Measurements from ENCODE around the gene EXOC4.

The EXOC4 gene

DNA sequence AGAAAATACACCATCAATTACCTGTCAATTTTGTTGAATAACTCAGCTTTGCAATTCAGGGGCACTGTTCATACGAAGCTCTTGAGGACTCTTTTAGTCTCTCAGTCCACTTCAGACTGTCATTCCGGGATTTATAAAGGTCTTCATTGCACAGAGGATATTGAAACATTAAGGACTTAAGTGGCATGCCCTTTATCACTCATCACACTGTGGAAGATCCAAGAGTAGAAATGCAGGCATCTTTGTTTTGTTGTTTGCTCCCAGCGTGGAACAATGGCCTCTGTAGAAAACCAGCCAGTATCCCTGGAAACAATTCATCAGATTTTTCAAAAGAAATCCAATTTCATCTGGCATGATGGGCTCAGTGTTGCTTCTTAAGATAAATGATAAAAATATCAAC lies 808.0 kb downstream of the EXOC4 start:
- no peaks in the 10 kb centered on the region for H3K4me1 ChIP-seq (ENCODE audit: control insufficient read depth in 5 of 5, insufficient read depth in 5 of 5, low read length in 5 of 5)
- no peak overlapping the region for H3K4me3 ChIP-seq (ENCODE audit: low read depth in 1 of 5, low read length in 5 of 5)
- no peak overlapping the region for H3K27ac ChIP-seq (ENCODE audit: low read depth, low read length)
- H3K9ac ChIP-seq (ENCODE audit: low read length in 5 of 5), result no peak overlapping the region
- peaks cover 2 to 8% (median 7%) of the 10 kb centered on the region in 5 donors for H3K36me3 ChIP-seq (ENCODE audit: control insufficient read depth in 5 of 5, insufficient read depth in 5 of 5, low read length in 5 of 5)
- H3K27me3 ChIP-seq (ENCODE audit: control insufficient read depth in 5 of 5, insufficient read depth in 4 of 5, low read length in 5 of 5), result no peaks in the 10 kb centered on the region
- no peaks in the 10 kb centered on the region for H3K9me3 ChIP-seq (ENCODE audit: control insufficient read depth in 5 of 5, low read length in 5 of 5)

DNA sequence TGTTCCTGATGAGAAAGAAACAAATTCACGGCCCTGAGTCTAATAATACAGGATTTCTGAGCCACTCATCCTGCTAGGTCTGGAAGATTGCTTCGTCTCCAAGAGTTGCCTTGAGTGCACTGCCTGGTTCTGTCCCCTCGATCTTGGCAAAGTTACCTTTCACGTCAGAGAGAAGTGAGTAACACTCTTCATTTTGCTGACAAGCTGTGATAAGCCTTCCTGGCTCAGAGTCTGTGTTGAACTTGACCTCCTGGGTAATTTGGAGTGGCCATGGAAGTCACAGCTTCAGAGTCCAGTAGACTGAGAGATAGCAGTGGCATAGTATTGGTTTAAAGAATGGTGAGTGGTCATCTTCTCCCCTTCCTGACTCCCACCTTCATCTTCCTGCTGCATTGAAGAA lies 809.6 kb downstream of the EXOC4 start:
- H3K27me3 ChIP-seq (ENCODE audit: control insufficient read depth in 5 of 5, insufficient read depth in 4 of 5, low read length in 5 of 5), result no peaks in the 10 kb centered on the region

GRCh38 chr7:134065415-134065814 lies 812.5 kb downstream of the EXOC4 start:
- Histone ChIP-seq H3K4me1 (ENCODE audit: control insufficient read depth in 5 of 5, insufficient read depth in 5 of 5, low read length in 5 of 5) (no peaks in the 10 kb centered on the region), H3K4me3 (ENCODE audit: low read depth in 1 of 5, low read length in 5 of 5) (no peak overlapping the region), H3K27ac (ENCODE audit: low read depth, low read length) (no peak overlapping the region), H3K36me3 (ENCODE audit: control insufficient read depth in 5 of 5, insufficient read depth in 5 of 5, low read length in 5 of 5) (peaks cover 2 to 12% (median 7%) of the 10 kb centered on the region in 5 donors), H3K9me3 (ENCODE audit: control insufficient read depth in 5 of 5, low read length in 5 of 5) (no peaks in the 10 kb centered on the region), H3K27me3 (ENCODE audit: control insufficient read depth in 5 of 5, insufficient read depth in 4 of 5, low read length in 5 of 5) (no peaks in the 10 kb centered on the region), H3K9ac (ENCODE audit: low read length in 5 of 5) (no peak overlapping the region)

More for the DNA sequence above, 809.6 kb downstream of the EXOC4 start:
- no peak overlapping the region for H3K4me3 ChIP-seq (ENCODE audit: low read depth in 1 of 5, low read length in 5 of 5)
- H3K9ac ChIP-seq (ENCODE audit: low read length in 5 of 5), result no peak overlapping the region
- no peak overlapping the region for H3K27ac ChIP-seq (ENCODE audit: low read depth, low read length)
- no peaks in the 10 kb centered on the region for H3K4me1 ChIP-seq (ENCODE audit: control insufficient read depth in 5 of 5, insufficient read depth in 5 of 5, low read length in 5 of 5)
- H3K9me3 ChIP-seq (ENCODE audit: control insufficient read depth in 5 of 5, low read length in 5 of 5), result no peaks in the 10 kb centered on the region
- H3K36me3 ChIP-seq (ENCODE audit: control insufficient read depth in 5 of 5, insufficient read depth in 5 of 5, low read length in 5 of 5), result peaks cover 2 to 12% (median 7%) of the 10 kb centered on the region in 5 donors

- H3K9ac ChIP-seq (ENCODE audit: low read length in 5 of 5), result no peak overlapping the region
These were observed 814.3 kb downstream of the EXOC4 start for GRCh38 chr7:134067164-134067563.

DNA sequence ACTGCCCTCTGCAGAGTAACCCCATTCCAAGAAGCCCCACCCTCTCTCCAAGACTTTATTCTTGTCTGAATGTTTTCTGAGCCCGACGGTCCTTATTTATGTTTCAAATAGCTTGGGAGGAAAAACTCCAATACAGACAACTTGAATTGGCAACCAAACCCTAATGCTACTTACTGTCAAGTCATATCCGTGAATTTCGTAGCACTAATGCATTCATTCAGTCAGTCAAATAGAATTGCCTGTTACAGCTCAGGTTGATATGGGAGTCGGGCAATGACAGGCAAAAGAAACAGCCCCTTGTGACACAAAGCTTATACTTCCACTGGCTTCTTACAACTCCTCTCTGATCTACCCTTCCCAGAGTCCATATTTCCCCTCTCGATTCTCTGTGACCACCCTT lies 815.8 kb downstream of the EXOC4 start:
- Histone ChIP-seq H3K27me3 (ENCODE audit: control insufficient read depth in 5 of 5, insufficient read depth in 4 of 5, low read length in 5 of 5) (no peaks in the 10 kb centered on the region), H3K4me3 (ENCODE audit: low read depth in 1 of 5, low read length in 5 of 5) (no peak overlapping the region), H3K9me3 (ENCODE audit: control insufficient read depth in 5 of 5, low read length in 5 of 5) (no peaks in the 10 kb centered on the region), H3K4me1 (ENCODE audit: control insufficient read depth in 5 of 5, insufficient read depth in 5 of 5, low read length in 5 of 5) (no peaks in the 10 kb centered on the region), H3K9ac (ENCODE audit: low read length in 5 of 5) (no peak overlapping the region), H3K36me3 (ENCODE audit: control insufficient read depth in 5 of 5, insufficient read depth in 5 of 5, low read length in 5 of 5) (peaks cover 2 to 9% (median 7%) of the 10 kb centered on the region in 5 donors), H3K27ac (ENCODE audit: low read depth, low read length) (no peak overlapping the region)

More at GRCh38 chr7:134067164-134067563, 814.3 kb downstream of the EXOC4 start:
- H3K36me3 ChIP-seq (ENCODE audit: control insufficient read depth in 5 of 5, insufficient read depth in 5 of 5, low read length in 5 of 5), result peaks cover 2 to 12% (median 7%) of the 10 kb centered on the region in 5 donors
- no peak overlapping the region for H3K4me3 ChIP-seq (ENCODE audit: low read depth in 1 of 5, low read length in 5 of 5)
- no peaks in the 10 kb centered on the region for H3K9me3 ChIP-seq (ENCODE audit: control insufficient read depth in 5 of 5, low read length in 5 of 5)
- no peaks in the 10 kb centered on the region for H3K4me1 ChIP-seq (ENCODE audit: control insufficient read depth in 5 of 5, insufficient read depth in 5 of 5, low read length in 5 of 5)
- no peak overlapping the region for H3K27ac ChIP-seq (ENCODE audit: low read depth, low read length)
- no peaks in the 10 kb centered on the region for H3K27me3 ChIP-seq (ENCODE audit: control insufficient read depth in 5 of 5, insufficient read depth in 4 of 5, low read length in 5 of 5)

DNA sequence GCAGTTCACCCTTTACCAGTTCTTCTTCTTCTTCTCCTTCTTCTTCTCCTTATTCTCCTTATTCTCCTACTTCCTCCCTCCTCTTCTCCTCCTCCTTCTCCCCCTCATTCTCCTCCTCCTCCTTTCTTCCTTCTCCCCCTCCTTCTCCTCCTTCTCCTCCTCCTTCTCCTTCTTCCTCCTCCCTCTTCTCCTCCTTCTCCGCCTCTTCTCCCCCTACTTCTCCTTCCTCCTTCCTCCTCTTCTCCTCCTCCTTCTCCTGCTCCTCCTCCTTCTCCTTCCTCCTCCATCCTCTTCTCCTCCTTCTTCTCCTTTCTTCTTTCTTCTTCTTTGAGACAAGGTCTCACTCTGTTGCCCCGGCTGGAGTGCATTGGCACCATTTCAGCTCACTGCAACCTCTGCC lies 816.3 kb downstream of the EXOC4 start:
- H3K36me3 ChIP-seq (ENCODE audit: control insufficient read depth in 5 of 5, insufficient read depth in 5 of 5, low read length in 5 of 5), result peaks cover 2 to 7% (median 5%) of the 10 kb centered on the region in 5 donors
- H3K27ac ChIP-seq (ENCODE audit: low read depth, low read length), result no peak overlapping the region
- H3K9me3 ChIP-seq (ENCODE audit: control insufficient read depth in 5 of 5, low read length in 5 of 5), result no peaks in the 10 kb centered on the region
- H3K27me3 ChIP-seq (ENCODE audit: control insufficient read depth in 5 of 5, insufficient read depth in 4 of 5, low read length in 5 of 5), result no peaks in the 10 kb centered on the region
- H3K4me1 ChIP-seq (ENCODE audit: control insufficient read depth in 5 of 5, insufficient read depth in 5 of 5, low read length in 5 of 5), result no peaks in the 10 kb centered on the region
- no peak overlapping the region for H3K4me3 ChIP-seq (ENCODE audit: low read depth in 1 of 5, low read length in 5 of 5)
- H3K9ac ChIP-seq (ENCODE audit: low read length in 5 of 5), result no peak overlapping the region

DNA sequence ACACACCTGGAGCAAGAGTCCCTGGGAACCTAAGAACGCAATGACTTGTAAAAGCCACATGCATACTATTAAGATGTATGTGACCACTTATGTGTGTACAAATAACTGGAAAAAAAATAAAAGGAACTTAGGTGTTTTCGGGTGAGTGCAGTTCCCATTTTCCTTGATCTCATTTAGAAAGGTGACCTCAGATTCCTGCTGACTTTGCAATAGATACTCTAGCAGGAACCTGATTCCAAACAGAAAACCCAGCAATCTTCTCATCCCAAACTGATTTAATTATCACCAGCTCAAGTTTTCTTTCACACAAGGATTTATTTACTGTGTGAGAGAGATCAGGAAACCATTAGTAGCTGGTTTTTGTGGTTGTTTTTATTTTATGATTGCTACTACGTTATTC lies 817.8 kb downstream of the EXOC4 start:
- no peaks in the 10 kb centered on the region for H3K27me3 ChIP-seq (ENCODE audit: control insufficient read depth in 5 of 5, insufficient read depth in 4 of 5, low read length in 5 of 5)
- H3K27ac ChIP-seq (ENCODE audit: low read depth, low read length), result no peak overlapping the region
- H3K4me1 ChIP-seq (ENCODE audit: control insufficient read depth in 5 of 5, insufficient read depth in 5 of 5, low read length in 5 of 5), result no peaks in the 10 kb centered on the region
- H3K9ac ChIP-seq (ENCODE audit: low read length in 5 of 5), result no peak overlapping the region
- peaks cover 0 to 5% (median 0%) of the 10 kb centered on the region in 5 donors for H3K9me3 ChIP-seq (ENCODE audit: control insufficient read depth in 5 of 5, low read length in 5 of 5)
- no peak overlapping the region for H3K4me3 ChIP-seq (ENCODE audit: low read depth in 1 of 5, low read length in 5 of 5)
- peaks cover 0 to 6% (median 4%) of the 10 kb centered on the region in 5 donors for H3K36me3 ChIP-seq (ENCODE audit: control insufficient read depth in 5 of 5, insufficient read depth in 5 of 5, low read length in 5 of 5)

GRCh38 chr7:134071355-134072331 lies 818.8 kb downstream of the EXOC4 start:
- Histone ChIP-seq H3K36me3 (ENCODE audit: control insufficient read depth in 5 of 5, insufficient read depth in 5 of 5, low read length in 5 of 5) (peaks cover 0 to 5% (median 2%) of the 10 kb centered on the region in 5 donors), H3K9ac (ENCODE audit: low read length in 5 of 5) (no peak overlapping the region), H3K4me3 (ENCODE audit: low read depth in 1 of 5, low read length in 5 of 5) (no peak overlapping the region), H3K27ac (ENCODE audit: low read depth, low read length) (no peak overlapping the region), H3K4me1 (ENCODE audit: control insufficient read depth in 5 of 5, insufficient read depth in 5 of 5, low read length in 5 of 5) (no peaks in the 10 kb centered on the region), H3K27me3 (ENCODE audit: control insufficient read depth in 5 of 5, insufficient read depth in 4 of 5, low read length in 5 of 5) (no peaks in the 10 kb centered on the region), H3K9me3 (ENCODE audit: control insufficient read depth in 5 of 5, low read length in 5 of 5) (peaks cover 0 to 7% (median 2%) of the 10 kb centered on the region in 5 donors)

DNA sequence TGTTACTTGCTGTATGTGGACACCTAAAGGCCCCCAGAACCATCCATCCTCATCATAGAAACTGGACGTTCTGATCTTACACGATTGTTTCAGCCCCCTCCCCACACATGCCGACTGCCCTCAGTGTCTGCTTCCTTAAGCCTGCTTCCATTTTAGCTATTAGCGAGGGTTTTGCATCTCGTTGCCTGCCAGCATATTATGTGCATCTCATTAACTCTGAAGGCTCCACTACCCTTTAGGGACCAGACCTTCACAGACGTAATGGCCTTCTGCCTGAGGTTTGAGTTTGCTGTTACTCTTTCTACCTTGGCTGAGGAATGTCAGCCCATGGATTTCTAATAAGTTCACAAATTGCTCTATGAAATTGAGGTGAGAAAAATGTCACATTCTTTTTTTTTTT lies 820.4 kb downstream of the EXOC4 start:
- H3K27me3 ChIP-seq (ENCODE audit: control insufficient read depth in 5 of 5, insufficient read depth in 4 of 5, low read length in 5 of 5), result no peaks in the 10 kb centered on the region
- H3K9ac ChIP-seq (ENCODE audit: low read length in 5 of 5), result no peak overlapping the region
- no peak overlapping the region for H3K4me3 ChIP-seq (ENCODE audit: low read depth in 1 of 5, low read length in 5 of 5)

GRCh38 chr7:134075799-134076198 lies 822.9 kb downstream of the EXOC4 start:
- no peak overlapping the region for H3K27ac ChIP-seq (ENCODE audit: low read depth, low read length)
- no peak overlapping the region for H3K4me3 ChIP-seq (ENCODE audit: low read depth in 1 of 5, low read length in 5 of 5)
- peaks cover 0 to 5% (median 2%) of the 10 kb centered on the region in 5 donors for H3K36me3 ChIP-seq (ENCODE audit: control insufficient read depth in 5 of 5, insufficient read depth in 5 of 5, low read length in 5 of 5)
- H3K9me3 ChIP-seq (ENCODE audit: control insufficient read depth in 5 of 5, low read length in 5 of 5), result peaks cover 0 to 7% (median 2%) of the 10 kb centered on the region in 5 donors
- peaks cover 0 to 5% (median 0%) of the 10 kb centered on the region in 5 donors for H3K4me1 ChIP-seq (ENCODE audit: control insufficient read depth in 5 of 5, insufficient read depth in 5 of 5, low read length in 5 of 5)
- H3K9ac ChIP-seq (ENCODE audit: low read length in 5 of 5), result no peak overlapping the region
- H3K27me3 ChIP-seq (ENCODE audit: control insufficient read depth in 5 of 5, insufficient read depth in 4 of 5, low read length in 5 of 5), result no peaks in the 10 kb centered on the region

More for the DNA sequence above, 820.4 kb downstream of the EXOC4 start:
- H3K4me1 ChIP-seq (ENCODE audit: control insufficient read depth in 5 of 5, insufficient read depth in 5 of 5, low read length in 5 of 5), result no peaks in the 10 kb centered on the region
- H3K36me3 ChIP-seq (ENCODE audit: control insufficient read depth in 5 of 5, insufficient read depth in 5 of 5, low read length in 5 of 5), result peaks cover 0 to 5% (median 2%) of the 10 kb centered on the region in 5 donors
- peaks cover 0 to 7% (median 2%) of the 10 kb centered on the region in 5 donors for H3K9me3 ChIP-seq (ENCODE audit: control insufficient read depth in 5 of 5, low read length in 5 of 5)
- H3K27ac ChIP-seq (ENCODE audit: low read depth, low read length), result no peak overlapping the region

Data from subcutaneous abdominal adipose tissue (tissue), 5 donors.